Gastroesophageal sphincter (tissue), 4 donors: ENCODE data around the gene XPA. TPM values are rescaled to one million over a fixed set of nuclear protein-coding genes. Genes with fewer than 3 reads are reported as not detected.
A peak's percentile ranks its signal among the peaks of the same experiment; 100 is the strongest.

Experiments
- ATAC-seq: fragments of 150-250 bp; one replicate; pipeline ENCODE4 v1.9.1; 2016; ENCODE audit warnings: mild to moderate bottlenecking, moderate library complexity
- H3K27ac ChIP-seq, 4 donors: fragments of 200-600 bp; sonication (generic) in 3 of 4; 1 replicate in 3 of 4; 2 replicates in 1 of 4; pipeline ENCODE4 v1.5.1; 2016 to 2019
- H3K27me3 ChIP-seq: fragments of 200-600 bp; sonication (generic); one replicate; pipeline ENCODE4 v1.5.1; 2019
- H3K36me3 ChIP-seq, 2 donors: fragments of 200-600 bp; sonication (generic); one replicate each; pipeline ENCODE4 v1.5.1; 2019; ENCODE audit warnings: control low read depth in 1 of 2
- H3K4me1 ChIP-seq, 3 donors: fragments of 200-600 bp; sonication (generic); 1 replicate in 2 of 3; 2 replicates in 1 of 3; pipeline ENCODE4 v1.5.1; 2016 to 2019; ENCODE audit warnings: control low read depth in 2 of 3
- H3K4me3 ChIP-seq, 2 donors: fragments of 200-600 bp; sonication (generic); one replicate each; pipeline ENCODE4 v1.5.1; 2019; ENCODE audit warnings: mild to moderate bottlenecking in 1 of 2, moderate library complexity in 1 of 2
- H3K9me3 ChIP-seq, 3 donors: fragments of 200-600 bp; sonication (generic); one replicate each; pipeline ENCODE4 v1.5.1; 2017 to 2019; ENCODE audit warnings: control low read depth in 2 of 3
- CTCF ChIP-seq, 4 experiments: fragments of 200-600 bp in 2 of 4; fragments of 450-650 bp in 2 of 4; sonication (generic) in 1 of 4; IDR thresholded peaks; one replicate each; pipeline ENCODE4 v1.5.1; 2017 to 2019; ENCODE audit warnings: antibody characterized with exemption in 4 of 4, mild to moderate bottlenecking in 2 of 4, moderate library complexity in 2 of 4
- EP300 ChIP-seq: sonication (generic); formaldehyde crosslinking; IDR thresholded peaks from one replicate; pipeline ENCODE4 v1.6.1; 2017; ENCODE audit warnings: antibody characterized with exemption, mild to moderate bottlenecking
- POLR2A ChIP-seq, 2 donors: fragments of 450-650 bp; IDR thresholded peaks; one replicate each; pipeline ENCODE4 v1.6.1; 2017; ENCODE audit warnings: antibody characterized with exemption in 2 of 2, mild to moderate bottlenecking in 2 of 2, moderate library complexity in 1 of 2
- POLR2AphosphoS5 ChIP-seq: sonication (generic); formaldehyde crosslinking; IDR thresholded peaks from one replicate; pipeline ENCODE4 v1.6.1; 2017; ENCODE audit warnings: antibody characterized with exemption
- WGBS, 2 donors: methylation state at CpG; one replicate each; pipeline ENCODE4 v1.1.5; 2018; ENCODE audit warnings: low coverage in 1 of 2; 5-methylcytosine and 5-hydroxymethylcytosine counted together
- total RNA-seq, 4 donors: library from RNA; depleted of rRNA; stranded (reverse); fragments of >200 nt; gene quantifications; one replicate each; pipeline ENCODE4 v1.1.0, GENCODE V29; 2016

XPA gene
- total RNA-seq, 4 donors from 2014 or later: 24.2 to 27.6 (median 25.8) TPM

DNA sequence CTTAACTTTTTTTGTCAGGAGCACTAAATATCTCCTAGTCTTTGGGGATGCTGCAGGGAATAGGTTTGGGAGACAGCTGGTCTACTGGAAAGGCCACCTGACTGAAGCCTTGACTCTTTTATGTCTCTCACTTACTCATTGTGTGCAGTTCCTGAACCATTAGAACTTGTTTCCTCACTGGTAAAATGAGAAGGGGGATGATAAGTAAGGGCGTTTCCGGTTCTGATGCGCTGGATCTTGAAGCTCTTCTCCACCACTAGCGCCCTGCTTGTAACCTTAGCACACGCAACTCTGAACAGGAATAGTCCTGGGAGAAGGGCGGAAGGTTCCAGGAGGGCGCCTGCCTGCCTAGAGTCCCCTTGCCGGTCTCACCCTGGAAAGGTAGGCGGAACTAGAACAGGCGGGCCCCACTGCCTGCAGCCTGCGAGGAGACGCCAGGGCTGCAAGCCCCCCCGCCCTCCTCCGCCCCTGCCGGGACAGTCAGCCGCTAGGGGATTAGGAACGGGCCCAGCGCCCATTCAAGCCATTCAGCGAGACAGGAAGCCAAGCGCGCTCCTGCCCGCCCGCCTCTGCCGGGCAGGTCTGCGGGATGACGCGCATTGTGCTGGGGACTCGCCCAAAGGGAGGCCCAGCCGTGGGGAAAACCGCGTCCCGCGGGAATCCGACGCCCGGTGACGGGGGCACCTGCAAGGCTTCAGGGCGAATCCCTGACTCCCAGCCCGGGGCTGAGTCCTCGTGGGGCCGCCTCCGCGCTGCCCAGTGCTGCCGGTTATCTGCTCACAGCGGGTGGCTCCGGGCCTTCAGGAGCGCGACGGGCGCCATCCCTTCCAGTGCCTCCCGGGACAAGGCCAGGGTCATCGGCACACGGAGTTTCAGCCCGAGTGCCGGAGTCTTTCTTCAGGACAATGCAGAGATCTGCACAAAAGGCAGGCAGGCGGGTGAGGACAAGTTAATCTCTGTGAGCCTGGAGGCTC lies 44.0 kb upstream of the XPA start:
- Histone ChIP-seq H3K4me1 (peaks cover 0 to 15% (median 0%) of the 10 kb centered on the region in 3 donors), H3K27me3 (peaks cover 41% of the 10 kb centered on the region), H3K4me3 (peak overlapping the region; percentile 27 to 50), H3K27ac (peak overlapping the region in 3 of 4 donors; percentile 56 to 72 (median 68)), H3K9me3 (peaks cover 0 to 9% (median 0%) of the 10 kb centered on the region in 3 donors), H3K36me3 (no peaks in the 10 kb centered on the region)
- WGBS, 2 donors: 0% methylated on average over 3 of the region's 56 CpGs; no CpG with 5 or more reads in 1 of the 2 donors
- TF ChIP-seq EP300: no peak
- TF ChIP-seq POLR2A (IDR thresholded peaks at IDR 0.05): no peak
- TF ChIP-seq POLR2AphosphoS5: peak; percentile 69
- TF ChIP-seq CTCF (IDR thresholded peaks at IDR 0.05): peak in 3 of 4 experiments; percentile 12 to 52 (median 50)
- peak; percentile 91 for ATAC-seq

GRCh38 chr9:97737429-97737828 lies 40.3 kb upstream of the XPA start:
- peaks cover 0 to 2% (median 0%) of the 10 kb centered on the region in 3 donors for H3K9me3 ChIP-seq
- H3K36me3 ChIP-seq: no peaks in the 10 kb centered on the region
- ATAC-seq: no peak
- peaks cover 0 to 15% (median 0%) of the 10 kb centered on the region in 3 donors for H3K4me1 ChIP-seq
- no peak overlapping the region for H3K4me3 ChIP-seq
- TF ChIP-seq POLR2A (IDR thresholded peaks at IDR 0.05): no peak
- H3K27ac ChIP-seq: no peak overlapping the region
- peaks cover 66% of the 10 kb centered on the region for H3K27me3 ChIP-seq
- WGBS, 2 donors: 0 to 28% methylated on average over 1 to 2 of the region's 3 CpGs

GRCh38 chr9:97735070-97735600 lies 38.0 kb upstream of the XPA start:
- WGBS, 2 donors: 87 to 89% methylated on average over 7 of the region's 7 CpGs
- H3K27me3 ChIP-seq: peaks cover 59% of the 10 kb centered on the region
- TF ChIP-seq POLR2AphosphoS5: no peak
- H3K4me3 ChIP-seq: no peak overlapping the region
- H3K36me3 ChIP-seq: no peaks in the 10 kb centered on the region
- no peak overlapping the region for H3K27ac ChIP-seq
- peaks cover 0 to 8% (median 0%) of the 10 kb centered on the region in 3 donors for H3K9me3 ChIP-seq
- H3K4me1 ChIP-seq: no peaks in the 10 kb centered on the region
- ATAC-seq: no peak

DNA sequence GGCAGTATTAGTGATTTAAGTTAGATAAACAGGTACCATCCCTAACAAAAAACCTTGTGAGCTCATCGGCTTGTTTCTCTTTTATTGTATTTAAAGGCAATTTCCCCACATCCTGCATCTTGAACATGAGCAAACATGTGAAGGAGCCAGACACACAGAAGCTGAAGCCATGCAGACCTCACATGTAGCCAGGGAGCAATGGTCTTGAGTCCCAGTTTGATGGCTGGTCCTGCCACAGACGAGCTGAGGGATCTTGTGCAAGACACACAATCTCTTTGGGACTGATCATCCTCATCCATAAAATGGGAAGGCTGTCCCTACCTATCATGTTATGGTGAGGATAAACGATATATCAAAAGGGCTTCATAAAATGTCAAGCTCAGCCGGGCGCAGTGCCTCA lies 29.6 kb upstream of the XPA start:
- 92 to 100% methylated on average over 1 to 2 of the region's 5 CpGs for WGBS, 2 donors

DNA sequence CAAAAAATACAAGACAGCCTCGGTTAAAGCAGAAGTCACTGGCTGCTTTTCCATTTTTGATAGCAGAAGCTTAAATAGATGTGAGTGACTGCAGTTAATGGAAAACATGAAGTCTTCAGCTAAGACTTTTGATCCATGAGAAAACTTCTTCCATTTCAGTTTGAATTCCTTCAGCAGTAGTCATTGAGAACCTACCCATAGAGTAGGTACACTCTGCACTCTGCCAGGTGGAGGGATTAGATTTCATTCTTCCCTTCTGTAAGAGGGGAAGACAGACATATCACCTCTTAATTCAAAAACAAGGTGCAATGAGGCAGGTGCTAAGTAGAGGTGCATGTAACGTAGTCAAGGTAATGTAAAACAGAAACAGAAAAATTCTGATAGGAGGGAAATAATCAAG lies 26.7 kb upstream of the XPA start:
- H3K27me3 ChIP-seq: peaks cover 4% of the 10 kb centered on the region
- ATAC-seq: no peak
- H3K4me3 ChIP-seq: no peak overlapping the region
- no peaks in the 10 kb centered on the region for H3K4me1 ChIP-seq
- H3K36me3 ChIP-seq: no peaks in the 10 kb centered on the region
- peaks cover 0 to 6% (median 0%) of the 10 kb centered on the region in 3 donors for H3K9me3 ChIP-seq
- 31 to 82% methylated on average over 1 to 2 of the region's 2 CpGs for WGBS, 2 donors
- TF ChIP-seq POLR2AphosphoS5: no peak
- no peak for TF ChIP-seq EP300
- TF ChIP-seq CTCF (IDR thresholded peaks at IDR 0.05): no peak
- no peak for TF ChIP-seq POLR2A (IDR thresholded peaks at IDR 0.05)
- H3K27ac ChIP-seq: no peak overlapping the region

More for the DNA sequence above, 29.6 kb upstream of the XPA start:
- H3K9me3 ChIP-seq: peaks cover 0 to 11% (median 0%) of the 10 kb centered on the region in 3 donors
- no peak overlapping the region for H3K27ac ChIP-seq
- no peak for ATAC-seq
- no peaks in the 10 kb centered on the region for H3K4me1 ChIP-seq
- H3K36me3 ChIP-seq: no peaks in the 10 kb centered on the region
- no peak overlapping the region for H3K4me3 ChIP-seq
- TF ChIP-seq EP300 (no peak), CTCF (IDR thresholded peaks at IDR 0.05) (no peak), POLR2AphosphoS5 (no peak), POLR2A (IDR thresholded peaks at IDR 0.05) (no peak)
- peaks cover 4% of the 10 kb centered on the region for H3K27me3 ChIP-seq
